HG03457 (cell line): ENCODE results near the gene SCN2B.
"Not testable (repeated sequence)": the region's sequence is repeated elsewhere in the genome, so short reads cannot be mapped to it uniquely, and the experiment has no call there.

Experiments used
- ATAC-seq: cut with Tn5 transposase; IDR thresholded peaks from one replicate; pipeline ENCODE4 v1.9.1; 2021; ENCODE audit warnings: moderate number of reproducible peaks; ENCODE audit not compliant: unreplicated experiment

Gene SCN2B

DNA sequence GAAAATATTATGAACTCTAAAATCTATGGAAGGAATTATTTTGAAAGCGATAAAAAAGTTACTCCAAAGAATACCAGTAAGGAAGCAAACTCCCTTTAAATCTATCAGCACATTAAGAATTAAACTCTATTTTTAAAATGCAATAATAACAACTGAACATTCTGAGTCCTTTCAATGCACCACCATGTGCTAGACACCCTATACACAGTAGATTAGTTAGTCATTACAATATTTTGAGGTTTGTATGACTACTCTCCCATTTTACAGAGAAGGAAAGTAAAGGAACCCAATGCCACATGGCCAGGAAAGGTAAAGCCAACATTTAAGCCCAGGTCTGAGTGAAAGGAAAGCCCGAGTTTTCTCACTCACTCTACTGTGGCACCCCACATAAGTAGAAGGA lies 30.6 kb upstream of the SCN2B start:
- ATAC-seq, result no peak

DNA sequence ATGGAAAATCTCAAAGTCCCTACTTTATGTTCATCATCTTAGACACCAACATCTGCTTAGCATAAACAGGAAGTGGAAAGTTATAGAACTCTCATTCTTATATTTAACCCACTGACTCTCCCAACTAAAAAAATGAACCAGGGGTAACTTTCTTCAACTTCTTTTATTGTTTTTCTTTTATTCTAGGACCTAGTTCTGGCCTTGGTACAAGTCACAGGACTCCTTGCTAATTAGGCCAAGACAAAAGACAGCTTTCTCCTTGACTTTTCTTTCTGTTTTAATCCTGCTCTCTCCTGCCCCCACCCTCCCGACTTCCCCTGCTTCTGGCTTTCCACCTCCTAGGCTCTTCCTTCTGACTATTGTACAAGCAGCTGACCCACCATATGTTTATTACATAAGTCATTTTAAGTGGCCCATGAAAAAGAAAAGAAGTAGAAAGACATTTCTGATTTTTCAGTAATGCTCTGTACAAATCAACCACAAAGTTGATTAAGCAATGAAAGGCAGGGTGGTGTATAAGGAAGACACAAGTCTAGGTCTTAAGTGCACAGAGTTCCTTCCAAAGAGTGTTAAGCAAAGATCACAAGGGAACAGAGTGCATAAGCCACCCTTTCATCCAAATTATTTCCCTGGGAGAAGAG lies 30.1 kb upstream of the SCN2B start:
- ATAC-seq, result no peak

DNA sequence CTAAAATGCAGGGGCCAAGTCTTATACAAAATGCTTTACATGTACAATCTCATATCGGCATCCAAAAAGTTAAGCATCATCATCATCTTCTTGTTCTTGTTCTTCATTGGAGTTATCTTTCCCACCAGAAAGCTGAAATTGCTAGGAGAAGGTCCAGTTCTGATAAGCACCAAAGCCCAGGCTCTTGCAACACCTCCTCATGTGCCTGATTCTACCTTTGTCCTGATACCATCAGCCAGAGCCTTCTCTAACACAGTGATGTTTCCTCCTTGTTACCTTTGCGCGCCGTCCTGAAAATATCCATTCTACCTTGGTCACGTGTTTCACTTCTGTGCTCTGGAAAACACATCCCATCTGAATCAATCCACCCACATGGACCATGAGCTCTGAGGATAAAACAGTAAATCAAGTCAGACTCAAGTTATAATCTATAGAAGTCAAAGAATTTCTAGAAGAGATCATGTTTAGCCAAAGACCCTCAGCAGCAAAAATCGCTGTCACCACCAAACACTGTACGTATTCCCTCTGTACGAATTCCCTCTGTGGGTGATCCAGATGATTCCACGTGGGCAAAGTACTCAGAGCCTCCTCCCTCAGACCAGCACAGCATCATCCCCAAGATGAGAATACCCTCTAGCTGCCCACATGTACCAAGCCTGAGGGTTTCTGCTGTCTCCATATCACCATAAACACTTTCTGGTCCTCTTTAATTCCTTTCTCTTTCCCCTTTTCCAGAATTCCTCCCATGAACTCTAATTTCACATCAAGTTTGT lies 29.4 kb upstream of the SCN2B start:
- no peak for ATAC-seq

- ATAC-seq, result no peak
Observed at GRCh38 chr11:118202599-118203422, 26.4 kb upstream of the SCN2B start.

GRCh38 chr11:118201966-118202365 lies 25.5 kb upstream of the SCN2B start:
- ATAC-seq, result no peak

GRCh38 chr11:118200901-118201680 lies 24.7 kb upstream of the SCN2B start:
- ATAC-seq, result no peak

GRCh38 chr11:118200497-118200896 lies 24.1 kb upstream of the SCN2B start:
- no peak for ATAC-seq

GRCh38 chr11:118199135-118199534 lies 22.7 kb upstream of the SCN2B start:
- ATAC-seq, result no peak

- no peak for ATAC-seq
Observed at GRCh38 chr11:118198370-118198769, 21.9 kb upstream of the SCN2B start.

GRCh38 chr11:118194835-118195627 lies 18.6 kb upstream of the SCN2B start:
- no peak for ATAC-seq

DNA sequence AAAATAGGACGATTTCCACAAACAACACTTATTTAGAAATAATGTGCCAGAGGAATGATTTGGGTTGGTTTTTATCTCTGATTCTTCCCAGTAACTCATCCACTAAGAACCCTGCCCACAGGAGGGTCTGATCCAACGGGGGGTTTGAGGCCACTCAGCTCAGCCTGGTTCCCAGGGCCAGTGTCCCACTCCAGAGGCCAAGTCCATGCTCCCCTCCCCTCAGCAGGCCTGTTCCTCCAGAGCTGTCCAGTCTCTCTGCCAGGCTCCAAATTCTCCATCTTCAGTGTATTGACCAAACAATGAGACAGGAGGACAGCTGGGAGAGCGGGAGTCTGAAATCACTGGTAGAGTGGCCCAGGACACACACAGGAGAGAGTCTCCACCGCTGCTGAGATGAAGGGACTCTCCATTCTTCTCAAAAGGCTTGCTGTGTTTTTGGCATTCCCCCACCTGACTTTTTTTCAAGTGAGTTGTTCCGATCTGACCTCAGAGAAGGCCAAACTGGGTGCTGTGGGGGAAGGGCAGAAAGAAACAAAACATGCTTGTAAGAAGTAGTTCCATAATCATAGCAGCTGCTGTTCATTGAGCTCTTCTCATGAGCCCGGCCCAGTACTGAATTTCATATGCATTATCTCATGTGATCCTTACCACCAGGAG lies 17.6 kb upstream of the SCN2B start:
- no peak for ATAC-seq

- ATAC-seq, result not testable (repeated sequence)
Observed at GRCh38 chr11:118192817-118193216, 16.4 kb upstream of the SCN2B start.

DNA sequence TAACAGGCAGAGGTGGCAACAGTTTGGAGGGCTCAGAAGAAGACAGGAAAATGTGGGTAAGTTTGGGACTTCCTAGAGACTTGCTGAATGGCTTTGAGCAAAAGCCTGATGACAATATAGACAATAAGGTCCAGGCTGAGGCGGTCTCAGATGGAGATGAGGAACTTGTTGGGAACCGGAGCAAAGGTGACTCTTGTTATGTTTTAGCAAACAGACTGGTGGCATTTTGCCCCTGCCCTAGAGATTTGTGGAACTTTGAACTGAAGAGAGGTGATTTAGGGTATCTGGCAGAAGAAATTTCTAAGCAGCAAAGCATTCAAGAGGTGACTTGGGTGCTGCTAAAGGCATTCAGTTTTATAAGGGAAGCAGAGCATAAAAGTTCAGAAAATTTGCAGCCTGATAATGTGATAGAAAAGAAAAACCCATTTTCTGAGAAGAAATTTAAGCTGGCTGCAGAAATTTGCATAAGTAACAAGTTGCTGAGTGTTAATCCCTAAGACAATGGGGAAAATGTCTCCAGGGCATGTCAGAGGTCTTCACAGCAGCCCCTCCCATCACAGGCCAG lies 14.6 kb upstream of the SCN2B start:
- ATAC-seq, result not testable (repeated sequence)

DNA sequence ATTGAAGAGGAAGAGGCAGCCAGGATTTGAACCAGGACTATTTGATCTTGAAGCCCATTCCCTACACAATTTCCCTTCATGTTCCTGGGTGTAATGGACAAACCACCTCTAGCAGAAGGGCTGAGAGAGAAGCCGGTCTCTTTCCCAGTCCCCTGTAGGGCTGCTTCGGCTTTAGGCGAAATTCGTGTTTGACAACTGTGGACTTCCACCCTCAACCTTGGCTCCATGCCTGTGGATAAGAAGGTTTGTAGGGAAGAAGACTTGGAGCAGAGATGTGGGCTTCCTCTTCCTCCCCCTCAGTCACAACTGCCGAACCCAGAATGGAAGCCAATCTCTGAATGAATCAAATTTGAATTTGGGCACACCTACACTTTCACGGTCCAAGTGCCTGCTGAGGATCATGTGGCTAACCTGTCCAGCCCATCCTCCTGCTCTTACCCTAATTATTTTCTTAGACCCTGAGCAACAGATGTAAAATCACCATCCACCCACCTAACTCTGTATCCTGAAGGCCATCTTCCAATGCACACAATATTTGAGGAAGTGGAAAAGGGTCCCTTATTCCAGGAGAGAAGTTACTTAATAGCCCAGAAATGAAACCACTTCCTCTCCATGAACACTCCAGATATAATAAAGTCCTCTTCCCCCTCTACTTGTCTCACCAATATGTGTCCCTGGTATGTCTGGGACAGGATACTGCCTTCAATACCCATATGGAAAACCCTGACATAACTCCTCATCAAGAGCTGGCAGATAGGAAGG lies 10.1 kb upstream of the SCN2B start:
- ATAC-seq, result no peak

- ATAC-seq, result no peak
Observed at GRCh38 chr11:118184784-118185579, 8.5 kb upstream of the SCN2B start.

DNA sequence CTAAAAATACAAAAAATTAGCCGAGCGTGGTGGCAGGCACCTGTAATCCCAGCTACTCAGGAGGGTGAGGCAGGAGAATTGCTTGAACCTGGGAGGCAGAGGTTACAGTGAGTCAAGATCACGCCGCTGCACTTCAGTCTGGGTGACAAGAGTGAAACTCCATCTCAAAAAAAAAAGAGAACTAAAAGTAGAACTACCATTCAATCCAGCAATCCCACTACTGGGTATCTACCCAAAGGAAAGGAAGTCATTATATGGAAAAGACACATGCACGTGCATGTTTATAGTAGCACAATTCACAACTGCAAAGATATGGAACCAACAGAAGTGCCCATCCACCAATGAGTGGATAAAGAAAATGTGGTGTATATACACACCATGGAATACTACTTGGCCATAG lies 7.3 kb upstream of the SCN2B start:
- ATAC-seq, result not testable (repeated sequence)

- ATAC-seq, result no peak
Observed at GRCh38 chr11:118180300-118180703, 3.9 kb upstream of the SCN2B start.

DNA sequence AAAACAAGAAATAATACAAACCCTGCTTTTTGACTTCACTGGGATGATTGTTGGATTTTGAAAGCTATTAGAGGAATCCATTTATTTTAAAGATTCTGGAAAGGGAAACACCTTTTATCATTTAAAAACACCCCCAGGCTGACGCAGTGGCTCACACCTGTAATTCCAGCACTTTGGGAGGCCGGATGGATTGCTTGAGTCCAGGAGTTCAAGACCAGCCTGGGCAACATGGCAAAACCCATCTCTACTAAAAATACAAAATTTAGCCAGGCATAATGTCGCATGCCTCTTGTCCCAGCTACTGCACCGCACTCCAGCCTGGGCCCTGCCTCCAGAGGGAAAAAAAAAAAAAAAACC lies 317 bp upstream of the SCN2B start:
- ATAC-seq, result no peak
